BJ (cell line): ENCODE results near the gene CYP1A2. TPM values are rescaled to one million over a fixed set of nuclear protein-coding genes. Genes with fewer than 3 reads are reported as not detected.

Experiments used
- CTCF ChIA-PET: fragments of 350-600 bp; formaldehyde crosslinking; extraction: SDS; loops from one replicate; lab custom pipeline; 2021; ENCODE audit warnings: antibody characterized with exemption, inconsistent platforms; lab: Yijun Ruan, JAX
- POLR2A ChIA-PET: fragments of 300-600 bp; sonication (Branson Sonifier 250); formaldehyde crosslinking; extraction: SDS; loops from one replicate; lab custom pipeline; 2021; ENCODE audit warnings: antibody characterized with exemption; lab: Charles Lee
- DNase-seq: peaks from one replicate; pipeline ENCODE4 v3.0.0-alpha.2; 2011; ENCODE audit warnings: low read depth
- H3K27me3 ChIP-seq: 2 replicates; pipeline ENCODE4 v1.6.0; 2011; ENCODE audit warnings: low read length; ENCODE audit not compliant: control insufficient read depth, insufficient read depth
- H3K36me3 ChIP-seq: 2 replicates; pipeline ENCODE4 v1.5.1; 2011; ENCODE audit warnings: low read length; ENCODE audit not compliant: control insufficient read depth, insufficient read depth
- H3K4me3 ChIP-seq: 2 replicates; pipeline ENCODE4 v1.5.1; 2011; ENCODE audit warnings: low read depth, mild to moderate bottlenecking, control low read depth, low read length
- CTCF ChIP-seq: IDR thresholded peaks from 2 replicates; pipeline ENCODE4 v1.5.1; 2011; ENCODE audit warnings: low read depth, mild to moderate bottlenecking, control low read depth, inconsistent platforms, low read length, moderate library complexity; ENCODE audit not compliant: insufficient read depth
- polyA minus RNA-seq: library from RNA; depleted of rRNA, polyadenylated mRNA; stranded (reverse); fragments of >200 nt; gene quantifications from 2 replicates; pipeline ENCODE4 v1.2.3, GENCODE V29; 2011; rRNA and poly(A)+ RNA removed
- polyA plus RNA-seq: library from polyadenylated mRNA; depleted of rRNA; stranded (reverse); fragments of >200 nt; gene quantifications from 2 replicates; pipeline ENCODE4 v1.2.3, GENCODE V29; 2011; rRNA removed

The CYP1A2 gene
- polyA plus RNA-seq (not detected in 2 replicates), polyA minus RNA-seq (not detected in 2 replicates)

GRCh38 chr15:74748322-74748946 lies at the start of gene CYP1A2:
Gene CYP1A2, plus strand, starts transcription at chr15:74748845. Its CDS starts 894 bp downstream, at chr15:74749739.
- Histone ChIP-seq H3K4me3 (no peak within 1 kb of the TSS), H3K36me3 (no peaks in the 10 kb centered on the region), H3K27me3 (peaks cover 11% of the 10 kb centered on the region)
- POLR2A ChIA-PET: no interaction called here
- CTCF ChIA-PET: interaction anchor here (5.7 kb wide), 1 partner anchor 21 kb away, joined by 24 read pairs; no protein-coding TSS in a partner anchor
- no peak for TF ChIP-seq CTCF
- no peak for DNase-seq

- TF ChIP-seq CTCF: no peak
- Histone ChIP-seq H3K27me3 (peaks cover 12% of the 10 kb centered on the region), H3K36me3 (no peaks in the 10 kb centered on the region), H3K4me3 (no peak overlapping the region)
- ChIA-PET CTCF (interaction anchor here (0.6 to 1.2 kb wide), 2 partner anchors 73 to 78 kb away, joined by 3 read pairs; no protein-coding TSS in a partner anchor), POLR2A (no interaction called here)
- no peak for DNase-seq
Measured at GRCh38 chr15:74709011-74709410, 39.6 kb upstream of the CYP1A2 start.

GRCh38 chr15:74709892-74710291 lies 38.8 kb upstream of the CYP1A2 start:
- ChIA-PET POLR2A (no interaction called here), CTCF (interaction anchor here (0.6 to 0.7 kb wide), 2 partner anchors 62 to 292 kb away, joined by 3 to 6 read pairs; no protein-coding TSS in a partner anchor)
- Histone ChIP-seq H3K4me3 (no peak overlapping the region), H3K36me3 (no peaks in the 10 kb centered on the region), H3K27me3 (peaks cover 12% of the 10 kb centered on the region)
- TF ChIP-seq CTCF: no peak
- no peak for DNase-seq

GRCh38 chr15:74710319-74711094 lies 38.1 kb upstream of the CYP1A2 start:
- peaks cover 12% of the 10 kb centered on the region for H3K27me3 ChIP-seq
- TF ChIP-seq CTCF: no peak
- CTCF ChIA-PET: interaction anchor here (0.6 to 0.7 kb wide), 2 partner anchors 63 to 292 kb away, joined by 3 to 6 read pairs; no protein-coding TSS in a partner anchor
- POLR2A ChIA-PET: no interaction called here
- no peaks in the 10 kb centered on the region for H3K36me3 ChIP-seq
- H3K4me3 ChIP-seq: no peak overlapping the region
- no peak for DNase-seq

GRCh38 chr15:74712311-74712710 lies 36.3 kb upstream of the CYP1A2 start:
- no peak for TF ChIP-seq CTCF
- POLR2A ChIA-PET: no interaction called here
- H3K36me3 ChIP-seq: no peaks in the 10 kb centered on the region
- H3K4me3 ChIP-seq: no peak overlapping the region
- DNase-seq: no peak
- CTCF ChIA-PET: no interaction called here
- peaks cover 8% of the 10 kb centered on the region for H3K27me3 ChIP-seq
